Stimulated activated CD4-positive, alpha-beta T cell treated with anti-CD3 and anti-CD28 coated beads, Interleukin-2, amount 100 ng/mL, for 24 hours (primary cell): Measurements from ENCODE around the gene SMIM36.
"Not testable (repeated sequence)": the region's sequence is repeated elsewhere in the genome, so short reads cannot be mapped to it uniquely, and the experiment has no call there.

Source experiments
- DNase-seq, 2 donors: peaks; one replicate each; pipeline ENCODE4 v3.0.0-alpha.2; 2020

Gene SMIM36

GRCh38 chr17:55453839-55454557, 57.3 kb downstream of the SMIM36 start:
- DNase-seq = no peak

- DNase-seq = no peak
These were observed 59.0 kb downstream of the SMIM36 start for GRCh38 chr17:55452139-55452790.

- DNase-seq = no peak
These were observed 59.5 kb downstream of the SMIM36 start for GRCh38 chr17:55451758-55452138.

- no peak for DNase-seq
These were observed 60.0 kb downstream of the SMIM36 start for GRCh38 chr17:55451203-55451641.

GRCh38 chr17:55450232-55450825, 60.9 kb downstream of the SMIM36 start:
- no peak for DNase-seq

- no peak for DNase-seq
These were observed 62.6 kb downstream of the SMIM36 start for GRCh38 chr17:55448681-55449080.

GRCh38 chr17:55446581-55447205, 64.6 kb downstream of the SMIM36 start:
- no peak for DNase-seq

GRCh38 chr17:55446004-55446403, 65.2 kb downstream of the SMIM36 start:
- DNase-seq = not testable (repeated sequence)

- DNase-seq = no peak
These were observed 66.5 kb downstream of the SMIM36 start for GRCh38 chr17:55444471-55445441.

GRCh38 chr17:55443904-55444303, 67.3 kb downstream of the SMIM36 start:
- no peak for DNase-seq

- DNase-seq = no peak
These were observed 68.1 kb downstream of the SMIM36 start for GRCh38 chr17:55442953-55443683.

GRCh38 chr17:55442462-55442861, 68.8 kb downstream of the SMIM36 start:
- DNase-seq = no peak

- no peak for DNase-seq
These were observed 69.7 kb downstream of the SMIM36 start for GRCh38 chr17:55441544-55441943.

- no peak for DNase-seq
These were observed 70.9 kb downstream of the SMIM36 start for GRCh38 chr17:55440391-55440790.

- DNase-seq = no peak
These were observed 74.1 kb downstream of the SMIM36 start for GRCh38 chr17:55437159-55437605.

GRCh38 chr17:55436224-55437158, 74.8 kb downstream of the SMIM36 start:
- no peak for DNase-seq

GRCh38 chr17:55435408-55435807, 75.8 kb downstream of the SMIM36 start:
- DNase-seq = no peak

- DNase-seq = no peak
These were observed 76.5 kb downstream of the SMIM36 start for GRCh38 chr17:55434721-55435120.

GRCh38 chr17:55433629-55434422, 77.4 kb downstream of the SMIM36 start:
- no peak for DNase-seq
